GM21360 (cell line): ENCODE results near the gene P3H3.

ENCODE experiments used
- ATAC-seq: cut with Tn5 transposase; IDR thresholded peaks from one replicate; pipeline ENCODE4 v1.9.1; 2021; ENCODE audit warnings: mild to moderate bottlenecking, moderate library complexity; ENCODE audit not compliant: unreplicated experiment

Gene P3H3

DNA sequence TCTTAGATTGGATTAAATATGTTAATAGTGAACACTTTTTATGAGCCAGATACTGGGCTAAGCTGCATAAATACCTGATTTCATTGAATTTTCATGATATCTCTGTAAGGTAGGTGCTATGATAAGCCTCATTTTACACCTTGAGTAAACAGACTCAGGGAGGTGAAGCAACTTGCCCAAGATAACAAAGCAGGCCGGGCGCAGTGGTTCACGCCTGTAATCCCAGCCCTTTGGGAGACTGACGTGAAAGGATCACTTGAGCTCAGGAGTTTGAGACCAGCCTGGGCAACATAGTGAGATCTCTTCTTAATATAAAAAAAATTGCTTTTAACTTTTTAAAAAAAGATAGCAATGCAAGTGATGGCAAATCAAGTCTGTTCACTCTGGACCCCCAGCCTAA lies 13.9 kb downstream of the P3H3 start:
- ATAC-seq, result no peak

DNA sequence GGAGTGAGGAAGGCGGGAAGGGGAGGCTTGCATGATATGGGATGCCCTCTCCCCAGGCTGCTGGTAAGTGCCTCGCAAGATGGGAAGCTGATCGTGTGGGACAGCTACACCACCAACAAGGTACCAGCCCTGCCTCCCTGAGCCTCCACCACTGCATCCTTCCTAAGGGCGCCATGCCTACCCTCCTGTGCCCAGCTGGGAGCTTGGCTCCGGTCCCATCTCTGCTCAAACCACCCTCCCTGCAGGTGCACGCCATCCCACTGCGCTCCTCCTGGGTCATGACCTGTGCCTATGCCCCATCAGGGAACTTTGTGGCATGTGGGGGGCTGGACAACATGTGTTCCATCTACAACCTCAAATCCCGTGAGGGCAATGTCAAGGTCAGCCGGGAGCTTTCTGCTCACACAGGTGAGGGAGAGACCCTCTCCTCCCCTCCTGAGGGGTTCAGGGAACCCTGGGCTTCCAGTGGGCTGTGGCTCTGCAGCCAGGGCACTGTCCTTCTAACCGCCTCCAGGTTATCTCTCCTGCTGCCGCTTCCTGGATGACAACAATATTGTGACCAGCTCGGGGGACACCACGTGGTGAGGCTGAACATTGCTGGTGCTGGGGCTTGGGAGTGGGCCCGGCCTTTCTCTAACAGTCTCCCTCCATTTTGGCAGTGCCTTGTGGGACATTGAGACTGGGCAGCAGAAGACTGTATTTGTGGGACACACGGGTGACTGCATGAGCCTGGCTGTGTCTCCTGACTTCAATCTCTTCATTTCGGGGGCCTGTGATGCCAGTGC lies 15.1 kb downstream of the P3H3 start:
- no peak for ATAC-seq

- no peak for ATAC-seq
These were observed 17.2 kb downstream of the P3H3 start for GRCh38 chr12:6845395-6845794.

DNA sequence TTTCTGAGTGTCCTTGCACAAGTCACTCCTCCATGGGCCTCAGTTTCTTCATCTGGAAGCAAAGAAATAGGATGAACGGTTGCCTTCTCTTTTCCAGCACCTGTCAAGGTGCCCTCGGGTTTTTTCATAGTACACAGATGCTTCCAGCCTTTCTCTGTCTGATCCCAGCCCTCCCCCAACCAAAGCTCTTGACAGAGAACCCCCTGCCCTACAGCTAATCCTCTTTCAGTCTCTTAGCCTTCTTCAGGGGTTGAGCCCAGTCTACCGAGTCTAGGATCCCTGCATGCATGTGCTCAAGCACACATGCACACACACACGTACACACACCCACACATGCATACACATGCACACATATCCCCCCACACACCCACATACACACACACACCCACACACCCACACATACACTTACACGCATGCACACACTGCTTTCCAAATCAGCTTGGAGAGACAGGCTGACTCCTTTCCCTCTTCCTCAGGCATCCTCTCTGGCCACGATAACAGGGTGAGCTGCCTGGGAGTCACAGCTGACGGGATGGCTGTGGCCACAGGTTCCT lies 18.2 kb downstream of the P3H3 start:
- no peak for ATAC-seq

GRCh38 chr12:6847676-6848075 lies 19.5 kb downstream of the P3H3 start:
- ATAC-seq, result no peak

DNA sequence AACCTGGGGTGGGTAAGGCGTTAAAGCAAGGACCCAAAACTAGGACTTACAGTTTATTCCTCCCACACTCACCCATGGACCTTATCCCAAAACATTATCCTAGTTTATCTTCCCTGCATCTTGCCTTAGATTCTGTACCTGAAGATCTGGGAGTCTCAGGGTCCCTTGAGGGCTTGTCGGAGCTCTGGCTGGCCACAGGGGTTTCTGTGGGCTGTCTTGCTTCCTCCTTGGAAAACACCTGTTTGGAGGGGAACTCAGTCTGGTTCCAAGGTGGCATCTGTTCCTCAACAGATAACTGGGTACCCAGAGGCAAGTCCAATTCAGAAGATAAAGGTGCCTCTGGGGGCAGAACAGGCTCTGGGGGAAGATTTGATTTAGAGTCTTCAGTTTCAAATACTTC lies 21.2 kb downstream of the P3H3 start:
- no peak for ATAC-seq

DNA sequence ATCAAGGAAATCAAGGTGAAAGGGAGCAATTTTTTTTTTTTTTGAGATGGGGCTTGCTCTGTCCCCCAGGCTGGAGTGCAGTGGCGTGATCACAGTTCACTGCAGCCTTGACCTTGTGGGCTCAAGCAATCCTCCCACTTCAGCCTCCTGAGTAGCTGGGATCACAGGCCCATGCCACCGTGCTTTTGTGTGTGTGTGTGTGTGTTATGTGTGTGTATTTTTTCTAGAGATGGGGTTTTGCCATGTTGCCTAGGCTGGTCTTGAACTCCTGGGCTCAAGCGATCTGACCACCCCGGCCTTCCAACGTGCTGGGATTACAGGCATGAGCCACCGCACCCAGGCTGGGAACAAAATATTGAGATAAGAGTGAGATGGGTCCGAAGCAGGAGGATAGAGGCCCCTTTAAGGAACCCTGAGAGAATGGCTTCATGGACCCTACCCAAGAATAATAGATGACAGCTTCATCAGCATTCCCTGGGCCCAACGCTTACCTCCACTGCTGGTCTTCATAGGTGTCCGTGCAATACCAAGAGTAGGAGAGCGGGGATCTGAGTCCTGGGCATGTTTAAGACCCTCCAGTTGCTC lies 21.9 kb downstream of the P3H3 start:
- ATAC-seq, result no peak

- ATAC-seq, result no peak
These were observed 22.6 kb downstream of the P3H3 start for GRCh38 chr12:6850796-6851152.

DNA sequence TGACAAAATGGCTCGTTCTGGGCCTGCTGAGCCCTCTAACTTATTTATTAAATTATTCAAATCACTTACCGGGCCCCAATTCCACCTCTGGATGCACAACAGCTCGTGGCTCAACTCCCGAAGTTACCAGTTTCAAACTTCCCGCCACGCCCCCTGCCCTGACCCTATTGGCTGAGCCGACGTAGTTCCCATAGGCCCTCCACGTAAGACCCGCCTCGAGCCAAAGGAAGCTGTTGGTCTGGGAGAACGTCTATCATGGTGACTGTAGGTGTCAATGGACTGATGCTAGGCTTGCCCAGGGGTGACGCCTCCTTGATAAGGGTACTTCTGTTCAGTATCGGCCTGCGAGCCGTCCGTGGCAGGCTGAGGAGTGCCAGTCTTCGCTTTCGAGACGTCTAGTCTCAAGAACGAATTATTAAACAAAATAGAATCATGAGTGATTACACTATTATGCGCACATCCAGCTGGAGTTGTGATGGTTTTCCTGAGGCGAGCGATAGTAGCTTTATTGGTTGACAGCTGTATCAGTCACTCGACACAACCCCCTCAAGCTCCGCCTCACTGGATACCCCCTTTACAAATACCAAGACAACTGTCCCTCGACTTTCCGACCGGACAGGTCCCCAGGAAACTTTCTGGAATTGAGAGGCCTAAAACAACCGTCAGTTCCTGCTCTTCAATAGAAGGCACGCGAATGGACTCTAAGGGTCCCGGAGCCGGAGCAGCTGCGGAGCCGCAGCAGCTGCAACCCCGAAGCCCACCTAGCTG lies 23.1 kb downstream of the P3H3 start, which contains the start of gene CDCA3:
CDCA3 (minus strand) TSS at position 134 of the 768 bp plus-strand sequence. CDS start 334 bp downstream, outside the sequence.
- ATAC-seq, result peak; percentile 43

DNA sequence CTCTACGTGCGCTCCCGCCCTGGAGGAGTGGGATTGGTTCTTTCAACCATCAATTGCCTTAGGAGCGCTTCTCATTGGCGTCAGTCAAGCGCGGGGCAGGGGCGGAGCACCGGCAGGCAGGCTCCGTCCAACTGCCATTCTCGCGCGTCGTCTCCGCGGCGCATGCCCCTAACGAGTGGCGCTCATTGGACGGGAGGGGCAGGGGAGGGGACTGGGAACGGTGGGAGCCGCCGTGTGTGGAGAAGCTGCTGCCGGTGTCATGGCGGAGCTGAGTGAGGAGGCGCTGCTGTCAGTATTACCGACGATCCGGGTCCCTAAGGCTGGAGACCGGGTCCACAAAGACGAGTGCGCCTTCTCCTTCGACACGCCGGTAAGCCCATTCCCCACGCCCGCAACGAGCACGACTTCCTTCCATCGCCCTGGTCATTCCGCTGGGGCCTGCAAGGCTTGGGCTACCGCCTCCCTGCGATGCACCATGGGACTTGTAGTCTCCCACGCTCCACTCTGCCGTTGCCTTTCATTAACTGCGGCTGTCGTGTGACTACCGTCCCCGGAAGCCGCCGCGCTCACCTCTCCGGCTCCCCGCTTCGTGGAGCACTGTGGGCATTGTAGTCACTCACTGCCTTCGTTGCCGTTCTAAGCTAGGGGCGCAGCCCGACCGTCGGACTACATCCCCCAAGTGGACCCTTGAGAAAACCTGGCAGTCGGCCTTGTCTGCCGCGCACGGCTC lies 23.9 kb downstream of the P3H3 start, which contains the start of gene USP5:
USP5 (plus strand) TSS at position 230 of the 730 bp plus-strand sequence; CDS start at position 260, 30 bp downstream.
- ATAC-seq, result peak; percentile 75

DNA sequence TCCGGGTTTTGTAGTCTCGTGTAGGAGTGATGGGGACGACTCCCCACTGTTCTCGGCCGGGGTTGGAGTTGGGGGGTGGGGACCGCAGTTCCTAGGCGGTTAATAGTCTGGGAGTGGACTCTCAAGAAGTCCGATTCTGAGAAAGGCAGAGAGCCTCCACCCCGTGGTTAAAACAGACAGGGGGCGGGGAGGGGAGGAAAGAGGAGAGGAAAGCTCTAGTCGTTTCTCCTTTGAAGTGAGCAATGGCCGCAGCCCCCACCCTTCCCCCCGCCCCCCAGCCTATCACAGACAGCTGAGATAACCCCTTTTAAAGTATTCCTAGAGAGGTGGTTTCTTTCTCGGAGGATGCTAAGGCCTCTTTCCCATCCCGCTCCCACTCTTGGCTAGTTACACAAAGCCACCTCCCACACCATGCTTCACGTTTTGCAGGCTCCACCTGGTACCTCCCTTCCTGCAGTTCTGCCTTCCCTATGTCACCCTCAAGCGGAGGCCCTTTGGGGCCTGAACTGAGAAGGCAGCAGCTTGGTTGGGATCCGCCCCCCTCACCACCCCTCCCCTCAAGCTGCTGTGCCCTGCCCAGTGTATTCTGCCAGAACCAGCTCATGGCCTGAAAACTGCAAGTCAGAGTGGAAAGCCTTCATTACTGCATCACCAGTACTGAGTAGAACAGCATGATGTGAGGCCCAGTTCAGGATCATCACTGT lies 24.6 kb downstream of the P3H3 start:
- ATAC-seq, result no peak

DNA sequence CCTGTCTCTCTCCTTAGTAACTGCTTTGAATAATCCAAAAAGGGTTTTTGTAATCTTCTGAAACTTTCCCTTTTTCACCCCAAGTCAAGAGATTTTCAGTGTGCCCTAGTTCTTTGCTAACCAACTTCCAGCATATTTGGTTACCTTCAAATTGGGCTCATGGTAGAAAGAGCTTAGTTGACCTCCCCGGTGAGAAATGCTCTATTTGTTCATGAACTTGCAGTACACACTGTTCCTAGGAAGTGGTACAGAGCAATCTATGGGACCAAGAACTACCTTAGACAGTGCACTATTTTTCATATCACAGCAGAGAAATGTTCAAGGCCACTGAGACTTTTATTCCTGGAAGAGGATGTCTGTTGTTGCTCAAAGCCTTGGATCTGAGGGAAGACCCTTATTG lies 25.4 kb downstream of the P3H3 start:
- ATAC-seq, result no peak

DNA sequence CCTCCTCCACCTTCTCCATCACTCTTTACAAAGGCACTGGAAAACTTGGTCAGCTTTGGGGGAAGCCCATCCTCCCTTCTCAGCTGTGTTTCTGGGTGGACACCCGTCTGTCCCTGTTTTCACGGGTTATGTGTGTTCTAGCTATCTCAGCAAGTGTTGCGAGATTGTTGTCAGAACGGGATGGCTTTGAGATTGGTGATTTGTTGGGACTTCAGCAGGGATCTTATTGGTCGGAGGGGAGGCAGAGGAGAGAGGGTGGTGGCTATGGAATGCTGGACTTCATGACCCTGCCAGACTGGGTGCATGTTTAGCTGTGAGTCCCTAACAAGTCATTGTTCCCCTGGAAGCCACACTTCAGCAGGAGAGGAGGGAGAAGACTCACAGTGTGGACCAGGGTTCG lies 25.8 kb downstream of the P3H3 start:
- ATAC-seq, result no peak

DNA sequence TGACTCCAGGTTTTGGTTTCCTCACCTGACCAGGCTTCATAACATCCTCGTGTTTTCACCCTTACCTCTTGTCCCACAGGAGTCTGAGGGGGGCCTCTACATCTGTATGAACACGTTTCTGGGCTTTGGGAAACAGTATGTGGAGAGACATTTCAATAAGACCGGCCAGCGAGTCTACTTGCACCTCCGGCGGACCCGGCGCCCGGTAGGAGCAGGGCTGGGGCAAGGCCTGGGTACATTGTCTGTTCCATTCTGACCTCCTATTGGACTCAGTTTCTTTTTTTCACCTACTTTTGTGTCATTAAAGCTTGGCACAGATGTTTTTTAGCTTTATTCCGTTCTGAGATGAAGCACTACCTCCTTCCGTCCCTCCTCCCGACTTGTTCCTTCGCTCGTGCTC lies 27.1 kb downstream of the P3H3 start:
- ATAC-seq, result no peak

DNA sequence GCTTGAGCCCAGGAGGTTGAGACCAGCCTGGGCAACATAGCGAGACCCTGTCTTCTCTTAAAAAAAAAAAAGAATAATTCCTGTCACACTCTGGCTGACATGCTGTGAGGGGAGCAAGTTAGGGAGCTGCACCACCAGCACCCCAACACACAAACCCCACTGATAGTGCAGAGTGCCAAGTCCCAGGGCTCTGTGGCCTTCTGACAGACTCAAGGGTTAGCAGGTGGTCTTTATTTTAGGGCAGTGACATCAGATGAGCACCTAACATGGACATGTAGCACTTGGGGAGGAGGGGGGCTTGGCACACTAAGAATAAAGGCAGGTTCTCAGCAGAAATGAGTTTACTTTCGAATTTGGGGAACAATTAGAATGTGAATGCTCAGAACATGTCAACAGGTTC lies 30.6 kb downstream of the P3H3 start:
- ATAC-seq, result no peak

DNA sequence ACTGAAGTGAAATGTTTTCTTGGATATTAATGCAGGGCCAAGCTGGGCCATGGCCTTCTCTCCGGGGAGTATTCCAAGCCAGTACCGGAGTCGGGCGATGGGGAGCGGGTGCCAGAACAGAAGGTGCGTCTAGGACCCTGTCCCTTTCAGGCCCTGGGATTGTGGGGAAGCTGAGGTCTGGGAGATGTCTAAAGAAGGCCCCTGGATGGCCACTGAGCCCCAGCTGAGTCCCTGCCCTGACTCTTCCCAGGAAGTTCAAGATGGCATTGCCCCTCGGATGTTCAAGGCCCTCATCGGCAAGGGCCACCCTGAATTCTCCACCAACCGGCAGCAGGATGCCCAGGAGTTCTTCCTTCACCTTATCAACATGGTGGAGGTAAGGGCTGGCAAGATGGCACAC lies 31.9 kb downstream of the P3H3 start:
- no peak for ATAC-seq

DNA sequence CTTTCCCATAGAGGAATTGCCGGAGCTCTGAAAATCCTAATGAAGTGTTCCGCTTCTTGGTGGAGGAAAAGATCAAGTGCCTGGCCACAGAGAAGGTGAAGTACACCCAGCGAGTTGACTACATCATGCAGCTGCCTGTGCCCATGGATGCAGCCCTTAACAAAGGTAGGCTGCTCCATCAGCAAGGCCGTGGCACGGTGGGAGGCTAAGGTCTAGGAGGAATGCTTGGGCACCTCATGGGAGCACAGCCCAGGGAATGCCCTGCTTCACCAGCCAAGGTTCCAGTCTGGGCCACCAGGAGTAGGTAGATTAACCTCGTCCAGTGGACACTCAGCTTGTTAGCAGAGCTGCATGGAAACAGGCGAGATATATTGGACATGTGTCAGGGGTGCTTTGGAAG lies 32.7 kb downstream of the P3H3 start:
- ATAC-seq, result no peak

DNA sequence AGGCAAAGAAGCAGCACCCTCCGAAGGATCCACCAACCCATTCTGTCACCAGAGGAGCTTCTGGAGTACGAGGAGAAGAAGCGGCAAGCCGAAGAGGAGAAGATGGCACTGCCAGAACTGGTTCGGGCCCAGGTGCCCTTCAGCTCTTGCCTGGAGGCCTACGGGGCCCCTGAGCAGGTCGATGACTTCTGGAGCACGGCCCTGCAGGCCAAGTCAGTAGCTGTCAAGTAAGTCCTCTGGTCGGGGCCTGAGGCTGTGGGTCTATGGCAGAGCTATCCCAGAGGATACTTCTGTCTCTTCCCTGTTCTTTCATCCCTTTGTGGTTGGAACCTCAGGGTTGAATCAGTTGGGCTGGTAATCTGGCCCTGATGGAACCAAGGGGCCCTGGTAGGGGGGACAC lies 33.2 kb downstream of the P3H3 start:
- ATAC-seq, result no peak

- no peak for ATAC-seq
These were observed 34.8 kb downstream of the P3H3 start for GRCh38 chr12:6863033-6863432.

DNA sequence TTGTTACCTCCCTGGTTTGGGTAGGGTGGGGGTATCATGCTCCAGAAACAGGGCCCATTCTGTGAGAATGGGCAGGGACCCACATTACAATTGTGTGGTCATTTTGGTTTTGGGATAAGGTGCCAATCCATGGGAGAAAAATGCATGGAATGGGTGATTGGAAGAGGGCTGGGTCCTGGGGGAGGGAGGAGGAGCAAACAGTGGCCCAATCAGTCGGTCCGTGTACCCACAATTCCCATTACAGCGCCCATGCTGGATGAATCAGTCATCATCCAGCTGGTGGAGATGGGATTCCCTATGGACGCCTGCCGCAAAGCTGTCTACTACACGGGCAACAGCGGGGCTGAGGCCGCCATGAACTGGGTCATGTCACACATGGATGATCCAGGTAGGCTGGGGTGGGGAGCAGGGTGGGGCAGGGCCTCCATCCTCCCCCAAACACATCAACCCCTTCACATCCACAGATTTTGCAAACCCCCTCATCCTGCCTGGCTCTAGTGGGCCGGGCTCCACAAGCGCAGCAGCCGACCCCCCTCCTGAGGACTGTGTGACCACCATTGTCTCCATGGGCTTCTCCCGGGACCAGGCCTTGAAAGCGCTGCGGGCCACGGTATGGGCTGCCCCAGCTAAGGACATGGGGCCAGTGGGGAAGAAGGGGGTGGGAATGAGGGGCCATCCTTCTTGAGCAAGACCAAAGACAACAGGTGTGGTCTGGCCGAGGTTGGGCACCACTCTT lies 35.5 kb downstream of the P3H3 start:
- no peak for ATAC-seq
